ENCODE results near the gene ZNF385B.
A peak's percentile ranks its signal among the peaks of the same experiment; 100 is the strongest.

ZNF385B gene

DNA sequence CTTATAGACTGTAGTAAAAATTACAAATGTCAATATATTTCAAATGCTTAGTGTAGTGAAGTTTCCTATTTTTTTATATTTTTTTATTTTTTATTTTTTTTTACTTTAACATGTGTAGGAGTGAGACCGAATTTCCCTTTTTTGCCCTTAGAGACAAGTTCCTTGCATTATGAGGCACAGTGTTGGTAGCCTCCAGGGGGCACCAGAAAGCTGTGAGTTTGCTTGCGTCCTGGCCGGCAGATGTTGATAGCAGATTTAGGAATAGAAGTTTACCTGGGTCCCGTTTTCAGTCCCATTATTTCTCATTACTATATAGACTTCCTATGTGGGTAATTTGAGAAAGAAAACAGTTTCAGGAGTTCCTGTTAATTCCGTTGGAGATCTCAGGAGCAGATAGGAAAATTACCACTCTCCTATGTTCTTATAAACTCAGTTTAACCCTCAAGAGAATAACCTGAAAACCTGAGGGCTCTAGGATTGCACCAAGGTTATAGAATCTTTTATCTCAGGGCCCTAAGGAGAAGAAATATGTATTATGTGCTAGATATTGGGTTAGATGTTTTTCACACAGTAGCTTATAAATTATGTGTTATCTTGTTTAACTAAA, 439.3 kb downstream of the ZNF385B start:
- H3K23ac ChIP-seq (ENCODE audit: low read length in 2 of 2) = no peak overlapping the region
- no peak overlapping the region for H2BK5ac ChIP-seq (ENCODE audit: low read depth, low read length, poor library complexity, severe bottlenecking)
- no peaks in the 10 kb centered on the region for H3K79me1 ChIP-seq (replicated peaks; ENCODE audit: low read length, poor library complexity, severe bottlenecking)
- no peak overlapping the region for H2AFZ ChIP-seq (ENCODE audit: low read depth, low read length)
- no peak overlapping the region for H2BK120ac ChIP-seq (ENCODE audit: low read depth, low read length)
- H2AK5ac ChIP-seq (ENCODE audit: low read length, severe bottlenecking) = no peak overlapping the region
- no peaks in the 10 kb centered on the region for H3K9me3 ChIP-seq (ENCODE audit: control insufficient read depth, low read length)
- no peaks in the 10 kb centered on the region for H3K4me1 ChIP-seq (ENCODE audit: control insufficient read depth, insufficient read depth, low read depth, low read length)
- H3K9ac ChIP-seq (ENCODE audit: low read length) = no peak overlapping the region
- H3K18ac ChIP-seq (ENCODE audit: low read depth in 1 of 2, low read length in 2 of 2) = no peak overlapping the region
- no peaks in the 10 kb centered on the region for H3K27me3 ChIP-seq (ENCODE audit: control insufficient read depth in 1 of 2, insufficient read depth in 1 of 2, low read length in 2 of 2)
- no peak overlapping the region for H3K4me3 ChIP-seq (ENCODE audit: insufficient read depth in 1 of 2, low read depth in 1 of 2, low read length in 2 of 2)
- no peak overlapping the region for H4K91ac ChIP-seq (ENCODE audit: low read length)
- no peak overlapping the region for H3K27ac ChIP-seq (ENCODE audit: low read length, poor library complexity, severe bottlenecking)
- H3K4me2 ChIP-seq (ENCODE audit: low read length, poor library complexity, severe bottlenecking) = no peak overlapping the region
- no peak overlapping the region for H2BK12ac ChIP-seq (ENCODE audit: low read length in 2 of 2)
- DNase-seq = peak; percentile 66
- WGBS = 17% methylated on average over 2 of the region's 5 CpGs
- no peak overlapping the region for H3K4ac ChIP-seq (ENCODE audit: low read depth in 1 of 2, low read length in 2 of 2)
- H4K8ac ChIP-seq (ENCODE audit: low read length) = no peak overlapping the region
- H3K36me3 ChIP-seq (ENCODE audit: control insufficient read depth in 1 of 2, insufficient read depth in 2 of 2, low read depth in 1 of 2, low read length in 2 of 2) = no peaks in the 10 kb centered on the region
- H3K14ac ChIP-seq (ENCODE audit: low read length in 2 of 2) = no peak overlapping the region
- H2BK15ac ChIP-seq (ENCODE audit: low read depth, poor library complexity, severe bottlenecking) = no peak overlapping the region

- WGBS = 93% methylated on average over 1 of the region's 2 CpGs
- no peak overlapping the region for H3K4me2 ChIP-seq (ENCODE audit: low read length, poor library complexity, severe bottlenecking)
- H2BK15ac ChIP-seq (ENCODE audit: low read depth, poor library complexity, severe bottlenecking) = no peak overlapping the region
- H2BK5ac ChIP-seq (ENCODE audit: low read depth, low read length, poor library complexity, severe bottlenecking) = no peak overlapping the region
- no peak overlapping the region for H3K14ac ChIP-seq (ENCODE audit: low read length in 2 of 2)
- H2BK120ac ChIP-seq (ENCODE audit: low read depth, low read length) = no peak overlapping the region
- H4K8ac ChIP-seq (ENCODE audit: low read length) = no peak overlapping the region
- no peak overlapping the region for H2AK5ac ChIP-seq (ENCODE audit: low read length, severe bottlenecking)
- H3K9me3 ChIP-seq (ENCODE audit: control insufficient read depth, low read length) = no peaks in the 10 kb centered on the region
- no peaks in the 10 kb centered on the region for H3K36me3 ChIP-seq (ENCODE audit: control insufficient read depth in 1 of 2, insufficient read depth in 2 of 2, low read depth in 1 of 2, low read length in 2 of 2)
- H3K9ac ChIP-seq (ENCODE audit: low read length) = no peak overlapping the region
- no peak overlapping the region for H2AFZ ChIP-seq (ENCODE audit: low read depth, low read length)
- no peak overlapping the region for H2BK12ac ChIP-seq (ENCODE audit: low read length in 2 of 2)
- no peak overlapping the region for H4K91ac ChIP-seq (ENCODE audit: low read length)
- H3K79me1 ChIP-seq (replicated peaks; ENCODE audit: low read length, poor library complexity, severe bottlenecking) = no peaks in the 10 kb centered on the region
- no peak overlapping the region for H3K27ac ChIP-seq (ENCODE audit: low read length, poor library complexity, severe bottlenecking)
- H3K18ac ChIP-seq (ENCODE audit: low read depth in 1 of 2, low read length in 2 of 2) = no peak overlapping the region
- no peak overlapping the region for H3K23ac ChIP-seq (ENCODE audit: low read length in 2 of 2)
- H3K27me3 ChIP-seq (ENCODE audit: control insufficient read depth in 1 of 2, insufficient read depth in 1 of 2, low read length in 2 of 2) = no peaks in the 10 kb centered on the region
- H3K4me3 ChIP-seq (ENCODE audit: insufficient read depth in 1 of 2, low read depth in 1 of 2, low read length in 2 of 2) = no peak overlapping the region
- no peak for DNase-seq
- H3K4ac ChIP-seq (ENCODE audit: low read depth in 1 of 2, low read length in 2 of 2) = no peak overlapping the region
- H3K4me1 ChIP-seq (ENCODE audit: control insufficient read depth, insufficient read depth, low read depth, low read length) = no peaks in the 10 kb centered on the region
Measured at GRCh38 chr2:179417436-179417949, 443.9 kb downstream of the ZNF385B start.

- Histone ChIP-seq H2BK120ac (ENCODE audit: low read depth, low read length) (no peak overlapping the region), H3K9ac (ENCODE audit: low read length) (peak overlapping the region; percentile 11), H3K79me1 (replicated peaks; ENCODE audit: low read length, poor library complexity, severe bottlenecking) (no peaks in the 10 kb centered on the region), H3K14ac (ENCODE audit: low read length in 2 of 2) (no peak overlapping the region), H3K27ac (ENCODE audit: low read length, poor library complexity, severe bottlenecking) (no peak overlapping the region), H3K18ac (ENCODE audit: low read depth in 1 of 2, low read length in 2 of 2) (no peak overlapping the region), H3K4ac (ENCODE audit: low read depth in 1 of 2, low read length in 2 of 2) (no peak overlapping the region), H3K4me3 (ENCODE audit: insufficient read depth in 1 of 2, low read depth in 1 of 2, low read length in 2 of 2) (no peak overlapping the region), H4K91ac (ENCODE audit: low read length) (no peak overlapping the region), H3K27me3 (ENCODE audit: control insufficient read depth in 1 of 2, insufficient read depth in 1 of 2, low read length in 2 of 2) (no peaks in the 10 kb centered on the region), H4K8ac (ENCODE audit: low read length) (no peak overlapping the region), H2BK12ac (ENCODE audit: low read length in 2 of 2) (no peak overlapping the region), H2AFZ (ENCODE audit: low read depth, low read length) (no peak overlapping the region), H3K4me2 (ENCODE audit: low read length, poor library complexity, severe bottlenecking) (no peak overlapping the region), H2BK5ac (ENCODE audit: low read depth, low read length, poor library complexity, severe bottlenecking) (no peak overlapping the region), H2BK15ac (ENCODE audit: low read depth, poor library complexity, severe bottlenecking) (no peak overlapping the region), H3K9me3 (ENCODE audit: control insufficient read depth, low read length) (no peaks in the 10 kb centered on the region), H3K4me1 (ENCODE audit: control insufficient read depth, insufficient read depth, low read depth, low read length) (peaks cover 2% of the 10 kb centered on the region), H3K23ac (ENCODE audit: low read length in 2 of 2) (no peak overlapping the region), H2AK5ac (ENCODE audit: low read length, severe bottlenecking) (no peak overlapping the region), H3K36me3 (ENCODE audit: control insufficient read depth in 1 of 2, insufficient read depth in 2 of 2, low read depth in 1 of 2, low read length in 2 of 2) (no peaks in the 10 kb centered on the region)
- no peak for DNase-seq
- WGBS = no CpG with 5 or more reads among the region's 3 CpGs
Measured at GRCh38 chr2:179412112-179412511, 449.3 kb downstream of the ZNF385B start.

GRCh38 chr2:179410552-179411356, 450.7 kb downstream of the ZNF385B start:
- H3K4ac ChIP-seq (ENCODE audit: low read depth in 1 of 2, low read length in 2 of 2) = no peak overlapping the region
- no peak overlapping the region for H3K9ac ChIP-seq (ENCODE audit: low read length)
- no peak overlapping the region for H2BK5ac ChIP-seq (ENCODE audit: low read depth, low read length, poor library complexity, severe bottlenecking)
- H2AFZ ChIP-seq (ENCODE audit: low read depth, low read length) = no peak overlapping the region
- H2BK15ac ChIP-seq (ENCODE audit: low read depth, poor library complexity, severe bottlenecking) = no peak overlapping the region
- no peaks in the 10 kb centered on the region for H3K79me1 ChIP-seq (replicated peaks; ENCODE audit: low read length, poor library complexity, severe bottlenecking)
- no peaks in the 10 kb centered on the region for H3K27me3 ChIP-seq (ENCODE audit: control insufficient read depth in 1 of 2, insufficient read depth in 1 of 2, low read length in 2 of 2)
- no peak overlapping the region for H2AK5ac ChIP-seq (ENCODE audit: low read length, severe bottlenecking)
- no peak overlapping the region for H4K91ac ChIP-seq (ENCODE audit: low read length)
- H3K14ac ChIP-seq (ENCODE audit: low read length in 2 of 2) = no peak overlapping the region
- WGBS = 40% methylated on average over 7 of the region's 8 CpGs
- no peak overlapping the region for H3K4me2 ChIP-seq (ENCODE audit: low read length, poor library complexity, severe bottlenecking)
- H3K23ac ChIP-seq (ENCODE audit: low read length in 2 of 2) = no peak overlapping the region
- H3K27ac ChIP-seq (ENCODE audit: low read length, poor library complexity, severe bottlenecking) = no peak overlapping the region
- DNase-seq = peak; percentile 58
- H2BK120ac ChIP-seq (ENCODE audit: low read depth, low read length) = no peak overlapping the region
- H3K9me3 ChIP-seq (ENCODE audit: control insufficient read depth, low read length) = no peaks in the 10 kb centered on the region
- no peak overlapping the region for H3K18ac ChIP-seq (ENCODE audit: low read depth in 1 of 2, low read length in 2 of 2)
- H4K8ac ChIP-seq (ENCODE audit: low read length) = no peak overlapping the region
- no peak overlapping the region for H2BK12ac ChIP-seq (ENCODE audit: low read length in 2 of 2)
- no peaks in the 10 kb centered on the region for H3K36me3 ChIP-seq (ENCODE audit: control insufficient read depth in 1 of 2, insufficient read depth in 2 of 2, low read depth in 1 of 2, low read length in 2 of 2)
- no peak overlapping the region for H3K4me3 ChIP-seq (ENCODE audit: insufficient read depth in 1 of 2, low read depth in 1 of 2, low read length in 2 of 2)
- peaks cover 2% of the 10 kb centered on the region for H3K4me1 ChIP-seq (ENCODE audit: control insufficient read depth, insufficient read depth, low read depth, low read length)
